Activated naive CD8-positive, alpha-beta T cell treated with anti-CD3 and anti-CD28 coated beads for 36 hours (primary cell): ENCODE data around the gene CHST12. TPM values are rescaled to one million over a fixed set of nuclear protein-coding genes. Genes with fewer than 3 reads are reported as not detected.
"Not testable (repeated sequence)": the region's sequence is repeated elsewhere in the genome, so short reads cannot be mapped to it uniquely, and the experiment has no call there.

Experiments
- DNase-seq: peaks from one replicate; pipeline ENCODE4 v3.0.0; 2021
- H3K27ac Mint-ChIP-seq: one replicate; pipeline ENCODE4 v1.8.0; 2022; ENCODE audit warnings: mild to moderate bottlenecking, moderate library complexity, mixed read lengths
- H3K27me3 Mint-ChIP-seq: one replicate; pipeline ENCODE4 v1.8.0; 2022; ENCODE audit warnings: mild to moderate bottlenecking, mixed read lengths
- H3K36me3 Mint-ChIP-seq: one replicate; pipeline ENCODE4 v1.8.0; 2021; ENCODE audit warnings: mild to moderate bottlenecking, mixed read lengths
- H3K4me1 Mint-ChIP-seq: one replicate; pipeline ENCODE4 v1.8.0; 2021; ENCODE audit warnings: mixed read lengths
- H3K4me3 Mint-ChIP-seq: one replicate; pipeline ENCODE4 v1.8.0; 2022; ENCODE audit warnings: mild to moderate bottlenecking, moderate library complexity, mixed read lengths
- H3K9me3 Mint-ChIP-seq: one replicate; pipeline ENCODE4 v1.8.0; 2022; ENCODE audit warnings: mixed read lengths
- total RNA-seq, 2 experiments: library from RNA; stranded (reverse); gene quantifications; one replicate each; pipeline ENCODE4 v1.2.3, GENCODE V29; 2021

CHST12 gene
- total RNA-seq, 2 experiments from 2014 or later, result 3.1 to 3.2 TPM

DNA sequence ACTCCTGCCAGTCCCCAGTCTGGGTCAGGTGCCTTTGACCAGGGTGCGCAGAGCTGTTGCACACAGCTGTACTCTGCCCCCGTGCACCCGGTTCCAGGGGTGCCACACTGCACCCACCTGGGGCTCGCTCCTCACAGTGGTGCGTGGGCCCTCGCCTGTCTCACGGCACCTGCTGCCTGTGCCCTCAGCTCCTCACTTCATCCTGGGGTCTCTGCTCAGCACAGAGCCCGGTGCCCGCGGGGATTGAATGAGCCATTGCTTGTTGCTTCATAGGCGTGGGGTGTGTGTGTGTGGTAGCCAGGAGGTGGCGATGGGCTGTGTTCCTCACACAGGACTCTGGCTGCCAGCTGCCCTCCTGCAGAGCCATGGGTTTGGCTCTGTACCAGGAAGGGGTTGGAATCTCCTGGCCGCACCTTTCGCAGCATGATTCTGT, 30.3 kb upstream of the CHST12 start:
- Mint-ChIP-seq H3K9me3 (no peaks in the 10 kb centered on the region), H3K4me1 (peaks cover 10% of the 10 kb centered on the region), H3K27me3 (no peaks in the 10 kb centered on the region), H3K27ac (no peak overlapping the region), H3K36me3 (peaks cover 34% of the 10 kb centered on the region), H3K4me3 (no peak overlapping the region)
- DNase-seq, result no peak

DNA sequence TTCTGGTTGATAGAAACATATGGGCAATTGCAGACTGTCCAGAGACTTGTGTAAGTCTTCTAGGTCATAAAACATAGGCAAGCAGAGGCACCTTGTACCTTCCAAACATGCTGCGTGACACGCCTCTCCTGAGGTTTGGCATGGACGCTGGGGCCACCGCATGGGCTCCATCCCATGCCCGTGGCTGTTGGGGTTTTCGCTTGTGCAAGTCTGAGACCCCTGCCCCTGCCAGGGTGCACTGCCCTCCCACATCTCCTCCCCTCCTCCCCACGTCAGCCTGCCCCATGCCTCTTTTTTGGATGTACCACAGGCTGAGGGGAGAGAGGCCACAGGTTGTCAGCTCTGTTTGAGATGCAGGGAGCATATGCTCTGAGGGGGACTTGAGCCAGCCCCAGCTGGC, 29.8 kb upstream of the CHST12 start:
- H3K4me3 Mint-ChIP-seq, result no peak overlapping the region
- no peak overlapping the region for H3K27ac Mint-ChIP-seq
- H3K27me3 Mint-ChIP-seq, result no peaks in the 10 kb centered on the region
- H3K4me1 Mint-ChIP-seq, result peaks cover 12% of the 10 kb centered on the region
- no peak for DNase-seq
- H3K36me3 Mint-ChIP-seq, result peaks cover 38% of the 10 kb centered on the region
- H3K9me3 Mint-ChIP-seq, result no peaks in the 10 kb centered on the region

DNA sequence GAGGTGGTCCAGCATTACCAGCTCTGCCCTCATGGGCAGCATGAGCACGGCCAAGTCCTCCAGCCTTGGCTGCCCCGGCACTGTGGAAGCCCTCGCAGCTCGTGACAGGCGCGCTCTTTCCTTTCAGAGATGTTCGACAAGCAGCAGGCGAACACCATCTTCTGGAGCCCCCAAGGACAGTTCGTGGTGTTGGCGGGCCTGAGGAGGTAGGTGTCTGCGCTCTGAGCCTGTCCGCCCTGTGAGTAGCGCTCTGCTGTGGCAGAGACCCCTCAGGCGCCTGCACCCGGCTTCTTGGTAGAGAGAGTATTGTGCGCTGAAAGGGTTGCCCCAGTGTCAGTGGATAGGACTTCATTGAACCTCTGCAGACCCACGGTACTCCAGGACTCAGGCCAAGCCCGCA, 29.0 kb upstream of the CHST12 start:
- no peaks in the 10 kb centered on the region for H3K9me3 Mint-ChIP-seq
- no peak overlapping the region for H3K4me3 Mint-ChIP-seq
- H3K36me3 Mint-ChIP-seq, result peaks cover 39% of the 10 kb centered on the region
- no peak for DNase-seq
- no peaks in the 10 kb centered on the region for H3K27me3 Mint-ChIP-seq
- peaks cover 12% of the 10 kb centered on the region for H3K4me1 Mint-ChIP-seq
- no peak overlapping the region for H3K27ac Mint-ChIP-seq

DNA sequence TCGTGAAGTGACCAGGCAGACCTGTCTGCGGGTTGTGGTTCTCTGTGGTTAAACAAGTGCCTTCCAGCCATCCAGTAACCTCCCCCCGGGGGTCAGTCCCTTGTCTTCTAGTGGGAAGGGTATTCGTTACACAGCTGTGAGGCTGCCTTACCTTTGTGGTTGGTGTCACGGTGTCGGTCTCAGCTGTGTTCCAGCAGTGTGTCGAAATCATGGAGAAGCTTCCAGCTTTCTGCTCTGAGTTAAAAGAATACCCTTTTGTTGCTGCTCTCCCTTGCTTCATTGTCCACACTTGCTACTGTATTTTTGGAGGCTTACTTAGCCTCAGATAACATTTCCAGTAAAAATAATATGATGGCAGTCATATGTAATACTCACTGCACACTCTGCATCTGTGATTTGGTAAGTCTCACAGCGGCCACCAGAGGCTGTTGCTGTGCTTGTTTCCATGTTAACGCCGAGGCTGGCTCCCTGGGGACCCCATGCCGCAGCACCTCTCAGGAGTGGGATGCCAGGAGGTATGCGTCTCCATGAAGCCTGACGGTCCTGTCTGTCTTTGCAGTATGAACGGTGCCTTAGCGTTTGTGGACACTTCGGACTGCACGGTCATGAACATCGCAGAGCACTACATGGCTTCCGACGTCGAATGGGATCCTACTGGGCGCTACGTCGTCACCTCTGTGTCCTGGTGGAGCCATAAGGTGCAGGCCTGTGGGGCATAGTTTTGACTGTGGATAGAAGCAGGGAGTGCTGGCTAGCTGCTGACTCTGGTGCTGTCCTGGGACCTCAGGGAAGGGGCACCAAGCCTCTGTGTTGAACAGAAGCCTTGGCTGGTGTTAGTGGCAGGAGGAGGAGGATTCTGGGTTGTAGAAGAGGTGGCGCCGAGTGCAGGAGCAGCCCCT, 28.3 kb upstream of the CHST12 start:
- H3K36me3 Mint-ChIP-seq, result peaks cover 39% of the 10 kb centered on the region
- peak overlapping the region; percentile 73 for H3K27ac Mint-ChIP-seq
- DNase-seq, result no peak
- H3K4me1 Mint-ChIP-seq, result peaks cover 12% of the 10 kb centered on the region
- H3K27me3 Mint-ChIP-seq, result no peaks in the 10 kb centered on the region
- H3K9me3 Mint-ChIP-seq, result no peaks in the 10 kb centered on the region
- no peak overlapping the region for H3K4me3 Mint-ChIP-seq

DNA sequence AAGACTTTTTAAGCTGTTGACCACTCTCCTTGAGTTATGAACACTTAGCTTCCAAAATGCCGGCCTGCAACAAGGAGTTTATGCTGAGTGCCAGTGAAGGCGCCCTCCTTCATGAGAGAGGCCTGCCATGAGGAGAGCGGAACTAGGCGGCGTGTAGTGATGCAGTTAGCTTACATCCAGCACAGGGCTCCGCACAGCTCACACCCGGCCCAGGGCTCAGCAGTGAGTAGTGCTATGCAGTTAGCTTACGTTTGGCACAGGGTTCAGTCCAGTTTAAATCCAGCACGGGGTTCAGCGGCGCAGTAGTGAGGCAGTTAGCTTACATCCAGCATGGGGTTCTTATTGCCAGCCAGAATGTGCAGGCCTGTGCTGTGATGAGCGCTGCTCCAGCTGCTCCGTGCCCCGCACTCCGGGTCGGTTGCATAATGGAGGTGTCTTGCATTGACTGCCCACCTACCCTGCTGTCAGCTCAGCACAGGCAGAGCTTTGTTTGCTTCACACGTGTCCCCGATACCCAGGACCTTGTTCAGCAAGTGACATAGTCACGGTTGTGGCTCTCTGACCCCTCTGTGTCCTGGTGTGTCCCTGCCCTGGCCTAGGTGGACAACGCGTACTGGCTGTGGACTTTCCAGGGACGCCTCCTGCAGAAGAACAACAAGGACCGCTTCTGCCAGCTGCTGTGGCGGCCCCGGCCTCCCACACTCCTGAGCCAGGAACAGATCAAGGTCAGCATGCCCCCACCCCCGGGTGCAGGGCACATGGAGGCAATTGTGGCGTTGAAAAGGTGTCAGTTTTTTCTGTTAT, 26.9 kb upstream of the CHST12 start:
- Mint-ChIP-seq H3K27ac (no peak overlapping the region), H3K27me3 (no peaks in the 10 kb centered on the region), H3K4me1 (peaks cover 12% of the 10 kb centered on the region), H3K4me3 (no peak overlapping the region), H3K36me3 (peaks cover 46% of the 10 kb centered on the region), H3K9me3 (no peaks in the 10 kb centered on the region)
- no peak for DNase-seq

DNA sequence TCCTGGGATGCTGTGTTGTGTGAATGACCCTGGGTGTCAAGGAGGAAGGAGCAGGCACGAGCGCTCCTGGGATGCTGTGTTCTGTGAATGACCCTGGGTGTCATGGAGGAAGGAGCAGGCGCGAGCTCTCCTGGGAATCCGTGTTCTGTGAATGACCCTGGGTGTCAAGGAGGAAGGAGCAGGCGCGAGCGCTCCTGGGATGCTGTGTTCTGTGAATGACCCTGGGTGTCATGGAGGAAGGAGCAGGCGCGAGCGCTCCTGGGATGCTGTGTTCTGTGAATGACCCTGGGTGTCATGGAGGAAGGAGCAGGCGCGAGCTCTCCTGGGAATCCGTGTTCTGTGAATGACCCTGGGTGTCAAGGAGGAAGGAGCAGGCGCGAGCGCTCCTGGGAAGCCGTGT, 25.9 kb upstream of the CHST12 start:
- not testable (repeated sequence) for H3K4me3 Mint-ChIP-seq, H3K27ac Mint-ChIP-seq, DNase-seq, H3K9me3 Mint-ChIP-seq, H3K27me3 Mint-ChIP-seq
- Mint-ChIP-seq H3K4me1 (peaks cover 12% of the 10 kb centered on the region), H3K36me3 (peaks cover 44% of the 10 kb centered on the region)

DNA sequence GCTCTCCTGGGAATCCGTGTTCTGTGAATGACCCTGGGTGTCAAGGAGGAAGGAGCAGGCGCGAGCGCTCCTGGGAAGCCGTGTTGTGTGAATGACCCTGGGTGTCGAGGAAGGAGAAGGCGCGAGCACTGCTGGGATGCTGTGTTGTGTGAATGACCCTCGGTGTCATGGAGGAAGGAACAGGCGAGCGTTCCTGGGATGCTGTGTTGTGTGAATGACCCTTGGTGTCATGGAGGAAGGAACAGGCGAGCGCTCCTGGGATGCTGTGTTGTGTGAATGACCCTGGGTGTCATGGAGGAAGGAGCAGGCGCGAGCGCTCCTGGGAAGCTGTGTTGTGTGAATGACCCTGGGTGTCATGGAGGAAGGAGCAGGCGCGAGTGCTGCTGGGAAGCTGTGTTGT, 25.3 kb upstream of the CHST12 start:
- not testable (repeated sequence) for H3K9me3 Mint-ChIP-seq, H3K27me3 Mint-ChIP-seq, H3K27ac Mint-ChIP-seq, DNase-seq, H3K4me3 Mint-ChIP-seq
- H3K4me1 Mint-ChIP-seq, result peaks cover 12% of the 10 kb centered on the region
- peaks cover 41% of the 10 kb centered on the region for H3K36me3 Mint-ChIP-seq

DNA sequence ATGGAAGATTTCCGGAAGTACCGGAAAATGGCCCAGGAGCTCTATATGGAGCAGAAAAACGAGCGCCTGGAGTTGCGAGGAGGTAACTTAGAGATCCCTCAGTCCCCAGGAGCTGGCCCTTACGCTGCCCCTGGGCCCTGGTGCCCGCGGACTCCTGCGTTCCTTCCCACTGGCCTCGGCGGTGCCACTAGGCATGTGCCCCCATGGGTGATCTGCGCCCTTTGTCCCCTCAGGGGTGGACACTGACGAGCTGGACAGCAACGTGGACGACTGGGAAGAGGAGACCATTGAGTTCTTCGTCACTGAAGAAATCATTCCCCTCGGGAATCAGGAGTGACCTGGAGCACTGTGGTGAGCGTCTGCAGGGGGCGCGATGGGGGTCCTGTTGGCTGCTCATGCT, 24.2 kb upstream of the CHST12 start:
- H3K27ac Mint-ChIP-seq, result no peak overlapping the region
- DNase-seq, result no peak
- H3K4me1 Mint-ChIP-seq, result peaks cover 12% of the 10 kb centered on the region
- H3K4me3 Mint-ChIP-seq, result no peak overlapping the region
- H3K36me3 Mint-ChIP-seq, result peaks cover 42% of the 10 kb centered on the region
- no peaks in the 10 kb centered on the region for H3K9me3 Mint-ChIP-seq
- H3K27me3 Mint-ChIP-seq, result no peaks in the 10 kb centered on the region

DNA sequence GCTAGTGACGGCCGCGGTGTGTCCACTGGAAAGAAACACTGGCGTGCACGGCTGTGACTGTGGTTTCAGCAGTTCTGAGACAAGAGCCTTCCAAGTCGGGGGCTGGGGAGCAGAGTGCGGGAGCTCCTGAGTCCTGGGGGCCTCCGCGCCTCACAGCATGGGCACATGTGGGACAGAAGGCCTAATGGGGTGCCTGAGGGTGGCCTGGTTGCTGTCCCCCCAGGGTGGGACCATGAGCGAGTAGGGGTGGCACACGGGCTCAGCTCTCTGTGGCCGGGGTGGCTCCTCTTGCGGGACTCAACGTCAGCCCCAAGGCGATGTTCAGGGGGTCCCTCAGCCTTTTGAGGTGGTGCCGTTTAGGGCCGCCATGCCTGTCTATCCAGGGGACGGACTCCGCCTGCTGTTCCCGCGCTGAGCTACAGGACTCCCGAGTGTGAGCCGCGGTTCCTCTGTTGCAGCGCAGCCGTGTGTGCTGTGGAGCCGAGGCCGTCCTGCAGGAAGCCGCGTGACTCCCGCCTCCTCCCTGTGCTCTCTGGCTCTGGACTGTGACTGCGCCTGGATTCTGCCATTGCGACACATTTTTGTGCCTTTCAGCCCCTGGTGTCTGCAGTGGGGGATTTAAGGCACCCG, 23.5 kb upstream of the CHST12 start:
- no peaks in the 10 kb centered on the region for H3K27me3 Mint-ChIP-seq
- peaks cover 12% of the 10 kb centered on the region for H3K4me1 Mint-ChIP-seq
- H3K27ac Mint-ChIP-seq, result no peak overlapping the region
- H3K4me3 Mint-ChIP-seq, result no peak overlapping the region
- no peak for DNase-seq
- H3K9me3 Mint-ChIP-seq, result no peaks in the 10 kb centered on the region
- peaks cover 46% of the 10 kb centered on the region for H3K36me3 Mint-ChIP-seq

DNA sequence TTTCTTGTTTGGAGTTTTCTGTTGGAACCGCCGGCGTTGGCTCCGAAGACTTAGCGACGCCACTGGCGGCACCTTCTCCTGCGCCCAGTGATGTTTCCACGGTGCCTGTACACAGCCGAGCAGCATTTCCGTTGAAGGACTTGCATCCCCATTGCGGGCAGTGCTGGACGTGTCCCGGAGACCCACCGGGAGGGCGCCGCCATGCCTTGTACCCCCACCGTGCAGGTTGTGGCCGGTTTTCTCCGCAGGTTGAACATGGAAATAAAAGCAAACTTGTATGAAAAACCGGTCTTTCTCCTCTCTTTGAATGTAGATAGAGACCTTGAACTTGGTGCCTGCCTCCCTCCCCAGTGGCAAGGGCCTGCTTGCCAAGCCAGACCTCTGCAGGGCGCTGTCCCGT, 22.9 kb upstream of the CHST12 start:
- no peaks in the 10 kb centered on the region for H3K9me3 Mint-ChIP-seq

DNA sequence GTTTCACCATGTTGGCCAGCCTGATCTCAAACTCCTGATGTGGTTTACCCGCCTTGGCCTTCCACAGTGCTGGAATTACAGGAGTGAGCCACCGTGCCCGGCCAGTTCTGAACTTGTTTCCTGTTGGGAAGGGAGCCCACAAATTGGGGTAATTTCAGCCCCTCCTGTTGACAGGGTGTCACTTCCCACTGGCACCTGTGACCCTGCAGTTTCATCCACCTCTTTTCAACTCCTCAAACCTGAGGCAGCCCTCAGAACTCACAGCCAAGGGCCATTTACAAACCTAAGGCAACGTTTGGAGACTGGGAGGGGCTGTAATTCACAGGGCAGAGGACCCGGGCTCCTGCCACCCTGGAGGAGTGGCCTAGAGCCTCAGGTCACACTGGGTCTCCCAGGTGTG, 22.2 kb upstream of the CHST12 start:
- Mint-ChIP-seq H3K4me3 (no peak overlapping the region), H3K4me1 (peaks cover 9% of the 10 kb centered on the region), H3K36me3 (peaks cover 37% of the 10 kb centered on the region), H3K9me3 (no peaks in the 10 kb centered on the region), H3K27ac (no peak overlapping the region), H3K27me3 (no peaks in the 10 kb centered on the region)
- DNase-seq, result no peak

More for the DNA sequence above, 22.9 kb upstream of the CHST12 start:
- Mint-ChIP-seq H3K27me3 (no peaks in the 10 kb centered on the region), H3K4me1 (peaks cover 9% of the 10 kb centered on the region), H3K4me3 (no peak overlapping the region), H3K27ac (no peak overlapping the region), H3K36me3 (peaks cover 41% of the 10 kb centered on the region)
- no peak for DNase-seq

DNA sequence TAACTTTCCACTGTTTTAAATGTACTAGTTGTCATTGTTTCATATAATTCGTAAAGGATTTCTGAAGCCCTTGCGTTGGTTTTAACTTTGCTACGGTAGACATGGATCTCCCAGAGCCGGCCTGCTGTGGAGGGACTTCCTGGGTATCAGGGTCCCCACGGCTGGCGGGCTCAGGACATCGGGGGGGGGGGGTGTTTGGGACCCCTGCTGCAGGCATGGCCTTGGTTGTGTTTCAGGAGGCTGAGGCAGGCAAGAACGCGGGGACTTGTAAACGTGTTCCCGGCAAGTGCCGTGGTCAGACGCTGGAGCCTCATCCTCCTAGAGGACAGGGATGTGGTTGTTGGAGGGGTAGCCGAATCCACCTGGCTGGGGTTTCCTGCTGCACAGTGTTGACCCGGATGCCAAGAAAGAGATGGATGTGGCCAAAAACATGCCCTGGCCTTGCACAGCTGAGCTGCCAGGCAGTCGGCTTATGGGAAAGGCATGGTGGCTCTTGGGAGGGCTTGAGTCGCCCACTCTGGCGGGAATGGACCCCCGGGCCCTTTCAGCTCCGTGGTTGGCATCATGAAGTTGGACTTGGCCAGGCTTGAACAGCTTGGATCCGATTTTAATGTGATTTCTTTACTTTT, 21.4 kb upstream of the CHST12 start:
- peaks cover 32% of the 10 kb centered on the region for H3K36me3 Mint-ChIP-seq

DNA sequence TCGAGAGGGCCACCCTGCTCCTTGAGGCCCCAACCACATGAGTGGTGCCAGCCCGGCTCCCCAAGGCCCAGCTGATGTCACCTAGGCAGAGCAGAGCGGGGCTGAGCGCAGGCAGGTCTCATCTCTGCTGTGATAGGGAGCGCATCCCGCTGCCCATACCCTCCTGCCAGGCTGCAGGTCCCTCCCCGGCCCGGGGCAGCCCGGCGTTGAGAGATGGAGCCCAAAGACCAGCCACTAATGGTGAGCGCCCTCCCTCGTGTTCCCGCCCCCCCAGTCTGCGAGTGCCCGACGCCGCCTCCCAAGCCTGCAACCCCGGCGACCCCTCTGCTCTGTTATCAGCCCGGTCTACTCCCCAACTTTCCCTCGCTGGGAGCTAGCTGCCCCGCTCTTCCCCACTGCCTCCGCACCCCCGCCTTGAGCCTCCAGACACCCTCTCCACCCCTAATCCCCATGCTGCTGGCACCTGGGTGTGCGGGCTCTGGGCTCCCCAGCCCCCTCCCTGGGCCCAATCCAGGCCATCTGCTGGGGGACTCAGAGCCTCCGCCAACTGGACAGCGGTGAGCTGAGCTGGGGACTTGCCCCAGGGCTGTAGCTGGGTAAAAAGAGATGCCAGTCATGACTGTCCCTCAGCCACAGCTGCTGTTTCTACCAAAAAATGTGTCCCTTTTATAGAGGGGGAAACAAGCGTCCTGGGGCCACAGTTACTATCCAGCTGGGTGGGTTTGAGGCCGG, 19.7 kb upstream of the CHST12 start:
- no peaks in the 10 kb centered on the region for H3K27me3 Mint-ChIP-seq
- peaks cover 23% of the 10 kb centered on the region for H3K36me3 Mint-ChIP-seq
- no peaks in the 10 kb centered on the region for H3K4me1 Mint-ChIP-seq
- H3K4me3 Mint-ChIP-seq, result no peak overlapping the region
- H3K27ac Mint-ChIP-seq, result no peak overlapping the region
- DNase-seq, result no peak
- no peaks in the 10 kb centered on the region for H3K9me3 Mint-ChIP-seq

More for the DNA sequence above, 21.4 kb upstream of the CHST12 start:
- peaks cover 6% of the 10 kb centered on the region for H3K4me1 Mint-ChIP-seq
- no peak overlapping the region for H3K4me3 Mint-ChIP-seq
- H3K9me3 Mint-ChIP-seq, result no peaks in the 10 kb centered on the region
- H3K27ac Mint-ChIP-seq, result no peak overlapping the region
- H3K27me3 Mint-ChIP-seq, result no peaks in the 10 kb centered on the region
- no peak for DNase-seq
